ENCODE measurements around the gene MCHR1. TPM values are rescaled to one million over a fixed set of nuclear protein-coding genes. Genes with fewer than 3 reads are reported as not detected.

The MCHR1 gene
- total and polyA plus RNA-seq, 2 of the 13 experiments (the other 11 are each of a cell fraction or from before 2014, with no cell fraction given): 0.40 to 0.83 TPM

- ATAC-seq (peak; percentile 58), FAIRE-seq (no peak), DNase-seq (ENCODE audit: low spot score) (peak; percentile 37)
- no peak overlapping the region for H3K27ac ChIP-seq (ENCODE audit: extremely low read length, insufficient read depth, low read length)
- CTCF ChIA-PET (ENCODE audit: low intra/inter-chr PET ratio, low total read pairs): no interaction called here
- in situ Hi-C loops (cut with HindIII; ENCODE audit: extremely low pct_ligation_motif_present, low pct_unique_long_range_greater_than_20kb): no loop called here
- H3K9me3 ChIP-seq (ENCODE audit: low read length): no peaks in the 10 kb centered on the region
- H3K4me3 ChIP-seq (replicated peaks in 1 of 3; ENCODE audit: insufficient read depth in 1 of 3, low read depth in 2 of 3, low read length in 3 of 3): peak overlapping the region; percentile 50 to 70 (median 51)
- no peaks in the 10 kb centered on the region for H3K36me3 ChIP-seq (replicated peaks in 1 of 2; ENCODE audit: control insufficient read depth in 1 of 2, insufficient read depth in 2 of 2, low read length in 2 of 2)
- H3K9ac ChIP-seq (ENCODE audit: insufficient read depth, low read depth, low read length): peak overlapping the region; percentile 42; the same call in 1 of the 2 replicates
- intact Hi-C loops (cut with micrococcal nuclease; ENCODE audit: unreplicated experiment): no loop called here
- H3K4me2 ChIP-seq (ENCODE audit: low read depth, low read length): peak overlapping the region; percentile 94
- POLR2A ChIA-PET: no interaction called here
- no TSS peak for BruUV-seq (replicated peaks)
- no peaks in the 10 kb centered on the region for H3K79me2 ChIP-seq (ENCODE audit: insufficient read depth, low read length)
- no peak overlapping the region for H2AFZ ChIP-seq (ENCODE audit: low read length)
- H3K27me3 ChIP-seq (ENCODE audit: control insufficient read depth in 1 of 2, insufficient read depth in 2 of 2, low read length in 2 of 2): peaks cover 0 to 22% of the 10 kb centered on the region in 2 experiments; a peak in 4 of 5 replicates
- WGBS (ENCODE audit: low lambda C conversion rate): under 1% methylated on average over 6 of the region's 14 CpGs
- H3K4me1 ChIP-seq (ENCODE audit: insufficient read depth, low read length): peaks cover 54% of the 10 kb centered on the region
- H4K20me1 ChIP-seq (ENCODE audit: insufficient read depth, low read length): no peaks in the 10 kb centered on the region
- no peak for TF ChIP-seq YY1 (IDR thresholded peaks at IDR 0.05; ENCODE audit: insufficient read depth, insufficient replicate concordance, low read depth, low read length)
- TF ChIP-seq EP300 (IDR thresholded peaks at IDR 0.05; ENCODE audit: low read depth in 2 of 2, low read length in 2 of 2): peak in 1 of 2 experiments; percentile 28; a peak in 1 of 4 replicates
- no peak for TF ChIP-seq EP300 (CRISPR knock-in tag; IDR thresholded peaks at IDR 0.05; ENCODE audit: borderline replicate concordance)
- TF ChIP-seq TAF1 (CRISPR knock-in tag; IDR thresholded peaks at IDR 0.05): no peak
- 0 out of 2 replicates have a peak, but pooled peaks have one; percentile 23 for TF ChIP-seq MAX (IDR thresholded peaks at IDR 0.05)
- TF ChIP-seq CBFB (CRISPR knock-in tag; IDR thresholded peaks at IDR 0.05): no peak
- no peak for TF ChIP-seq RERE (CRISPR knock-in tag; IDR thresholded peaks at IDR 0.05; ENCODE audit: low read depth)
- no peak for TF ChIP-seq XRCC5 (optimal IDR thresholded peaks at IDR 0.05; ENCODE audit: low read length)
- no peak for TF ChIP-seq ZNF225 (CRISPR knock-in tag; IDR thresholded peaks at IDR 0.05)
- no peak for TF ChIP-seq PAX8 (CRISPR knock-in tag; IDR thresholded peaks at IDR 0.05; ENCODE audit: borderline replicate concordance)
- TF ChIP-seq FOXP4 (CRISPR knock-in tag; IDR thresholded peaks at IDR 0.05): peak; percentile 37; the same call in 1 of the 2 replicates
- TF ChIP-seq ZNF350 (CRISPR knock-in tag; IDR thresholded peaks at IDR 0.05; ENCODE audit: borderline replicate concordance, low read depth): 0 out of 2 replicates have a peak, but pooled peaks have one; percentile 25
- no peak for TF ChIP-seq ZNF556 (CRISPR knock-in tag; IDR thresholded peaks at IDR 0.05; ENCODE audit: borderline replicate concordance)
- TF ChIP-seq ZNF577 (CRISPR knock-in tag; IDR thresholded peaks at IDR 0.05; ENCODE audit: borderline replicate concordance, low read depth): no peak
- 0 out of 2 replicates have a peak, but pooled peaks have one; percentile 38 for TF ChIP-seq ZNF709 (CRISPR knock-in tag; IDR thresholded peaks at IDR 0.05)
Measured at GRCh38 chr22:40678493-40679248, 613 bp upstream of the MCHR1 start.

Measured in HepG2 (cell line).